ENCODE data around the gene MRPL9. TPM values are rescaled to one million over a fixed set of nuclear protein-coding genes. Genes with fewer than 3 reads are reported as not detected.

Gene MRPL9
- total RNA-seq, 1 donor from 2014 or later: 75.0 TPM

GRCh38 chr1:151711951-151712350, 51.3 kb downstream of the MRPL9 start:
- Mint-ChIP-seq H3K27ac (ENCODE audit: unreplicated experiment) (peak overlapping the region; percentile 62), H3K4me1 (ENCODE audit: low read depth, unreplicated experiment) (peaks cover 48% of the 10 kb centered on the region), H3K36me3 (ENCODE audit: unreplicated experiment) (peaks cover 11% of the 10 kb centered on the region), H3K9me3 (ENCODE audit: unreplicated experiment) (peaks cover 17% of the 10 kb centered on the region), H3K27me3 (ENCODE audit: unreplicated experiment) (peaks cover 15% of the 10 kb centered on the region), H3K4me3 (ENCODE audit: unreplicated experiment) (peak overlapping the region; percentile 80)
- TF ChIP-seq, protein P1, sequence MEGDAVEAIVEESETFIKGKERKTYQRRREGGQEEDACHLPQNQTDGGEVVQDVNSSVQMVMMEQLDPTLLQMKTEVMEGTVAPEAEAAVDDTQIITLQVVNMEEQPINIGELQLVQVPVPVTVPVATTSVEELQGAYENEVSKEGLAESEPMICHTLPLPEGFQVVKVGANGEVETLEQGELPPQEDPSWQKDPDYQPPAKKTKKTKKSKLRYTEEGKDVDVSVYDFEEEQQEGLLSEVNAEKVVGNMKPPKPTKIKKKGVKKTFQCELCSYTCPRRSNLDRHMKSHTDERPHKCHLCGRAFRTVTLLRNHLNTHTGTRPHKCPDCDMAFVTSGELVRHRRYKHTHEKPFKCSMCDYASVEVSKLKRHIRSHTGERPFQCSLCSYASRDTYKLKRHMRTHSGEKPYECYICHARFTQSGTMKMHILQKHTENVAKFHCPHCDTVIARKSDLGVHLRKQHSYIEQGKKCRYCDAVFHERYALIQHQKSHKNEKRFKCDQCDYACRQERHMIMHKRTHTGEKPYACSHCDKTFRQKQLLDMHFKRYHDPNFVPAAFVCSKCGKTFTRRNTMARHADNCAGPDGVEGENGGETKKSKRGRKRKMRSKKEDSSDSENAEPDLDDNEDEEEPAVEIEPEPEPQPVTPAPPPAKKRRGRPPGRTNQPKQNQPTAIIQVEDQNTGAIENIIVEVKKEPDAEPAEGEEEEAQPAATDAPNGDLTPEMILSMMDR (IDR thresholded peaks at IDR 0.05; ENCODE audit: partially characterized antibody, unreplicated experiment): no peak
- no peak for DNase-seq

GRCh38 chr1:151711044-151711800, 52.1 kb downstream of the MRPL9 start:
- Mint-ChIP-seq H3K27me3 (ENCODE audit: unreplicated experiment) (peaks cover 14% of the 10 kb centered on the region), H3K4me3 (ENCODE audit: unreplicated experiment) (peak overlapping the region; percentile 80), H3K4me1 (ENCODE audit: low read depth, unreplicated experiment) (peaks cover 47% of the 10 kb centered on the region), H3K9me3 (ENCODE audit: unreplicated experiment) (peaks cover 15% of the 10 kb centered on the region), H3K27ac (ENCODE audit: unreplicated experiment) (peak overlapping the region; percentile 88), H3K36me3 (ENCODE audit: unreplicated experiment) (peaks cover 11% of the 10 kb centered on the region)
- no peak for DNase-seq
- TF ChIP-seq, protein P1 (IDR thresholded peaks at IDR 0.05; ENCODE audit: partially characterized antibody, unreplicated experiment): no peak

DNA sequence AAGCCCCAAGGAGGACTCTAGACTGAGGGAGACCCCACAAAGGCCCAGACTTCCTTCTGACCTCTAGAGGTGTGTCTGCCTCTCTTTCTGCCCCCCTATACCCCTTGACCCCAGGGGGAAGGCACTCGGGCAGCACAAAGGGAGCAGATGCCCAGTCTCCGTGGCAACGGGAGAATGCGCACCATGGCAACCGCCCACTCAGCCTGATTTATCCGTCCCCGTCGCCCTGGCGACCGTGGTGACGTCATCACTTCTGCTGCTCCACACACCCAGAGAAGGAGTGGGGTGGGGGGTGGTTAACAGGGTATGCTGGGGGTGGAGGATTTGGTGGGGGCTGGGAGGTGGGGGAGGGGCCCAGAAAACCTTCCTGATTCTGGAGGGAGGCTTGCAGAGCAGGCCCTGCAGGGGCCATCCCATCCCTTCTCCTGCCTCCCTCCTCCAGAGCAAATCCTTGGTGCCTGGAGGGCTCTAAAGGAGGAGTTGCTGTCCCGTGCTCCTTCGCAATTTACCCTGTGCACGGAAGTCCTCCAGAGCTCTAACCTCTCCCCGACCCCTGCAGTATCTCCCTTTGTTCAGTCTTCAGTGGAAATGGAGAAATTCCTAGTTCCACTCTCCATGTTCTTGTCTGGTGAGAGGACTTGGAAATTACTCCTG, 53.0 kb downstream of the MRPL9 start:
- H3K4me3 Mint-ChIP-seq (ENCODE audit: unreplicated experiment): peak overlapping the region; percentile 64
- H3K9me3 Mint-ChIP-seq (ENCODE audit: unreplicated experiment): peaks cover 13% of the 10 kb centered on the region
- peak; percentile 95 for DNase-seq
- peaks cover 45% of the 10 kb centered on the region for H3K4me1 Mint-ChIP-seq (ENCODE audit: low read depth, unreplicated experiment)
- TF ChIP-seq, protein P1 (IDR thresholded peaks at IDR 0.05; ENCODE audit: partially characterized antibody, unreplicated experiment): no peak
- H3K36me3 Mint-ChIP-seq (ENCODE audit: unreplicated experiment): peaks cover 17% of the 10 kb centered on the region
- H3K27me3 Mint-ChIP-seq (ENCODE audit: unreplicated experiment): peaks cover 13% of the 10 kb centered on the region
- peak overlapping the region; percentile 88 for H3K27ac Mint-ChIP-seq (ENCODE audit: unreplicated experiment)

Other genes with a start within 250 kb of the MRPL9 start
- 7.0 TPM for gene TUFT1, start 223.2 kb downstream of the MRPL9 start, total RNA-seq (ENCODE audit: unreplicated experiment)
- gene SNX27, start 151.4 kb downstream of the MRPL9 start, total RNA-seq (ENCODE audit: unreplicated experiment): 39.3 TPM
- 274 TPM for gene CELF3, start 46.7 kb downstream of the MRPL9 start, total RNA-seq (ENCODE audit: unreplicated experiment)
- 3.8 TPM for gene RIIAD1, start 42.0 kb downstream of the MRPL9 start, total RNA-seq (ENCODE audit: unreplicated experiment)
- 40.1 TPM for gene TDRKH, start 27.0 kb upstream of the MRPL9 start, total RNA-seq (ENCODE audit: unreplicated experiment)
- gene LINGO4, start 41.9 kb upstream of the MRPL9 start, total RNA-seq (ENCODE audit: unreplicated experiment): not detected
- gene RORC, start 68.3 kb upstream of the MRPL9 start, total RNA-seq (ENCODE audit: unreplicated experiment): not detected
- not detected for gene C2CD4D, start 76.3 kb upstream of the MRPL9 start, total RNA-seq (ENCODE audit: unreplicated experiment)
- not detected for gene THEM5, start 90.2 kb upstream of the MRPL9 start, total RNA-seq (ENCODE audit: unreplicated experiment)
- gene THEM4, start 146.0 kb upstream of the MRPL9 start, total RNA-seq (ENCODE audit: unreplicated experiment): 15.5 TPM
- gene S100A10, start 230.4 kb upstream of the MRPL9 start, total RNA-seq (ENCODE audit: unreplicated experiment): 245 TPM